ENCODE results near the gene CLIP4.
"Not testable (repeated sequence)": the region's sequence is repeated elsewhere in the genome, so short reads cannot be mapped to it uniquely, and the experiment has no call there.

Gene CLIP4

GRCh38 chr2:29105375-29105774 lies 9.8 kb upstream of the CLIP4 start:
- 0 out of 2 replicates have a peak, but pooled peaks cover 5% of the 10 kb centered on the region for H3K9me3 ChIP-seq (ENCODE audit: control insufficient read depth, insufficient read depth, low read length)
- no peak overlapping the region for H3K4me3 ChIP-seq (ENCODE audit: low read depth, low read length)
- H3K27ac ChIP-seq (ENCODE audit: low read depth, low read length): no peak overlapping the region
- H3K9ac ChIP-seq (ENCODE audit: low read depth, low read length): no peak overlapping the region
- no peaks in the 10 kb centered on the region for H3K27me3 ChIP-seq (ENCODE audit: control insufficient read depth, insufficient read depth, low read length)
- no peaks in the 10 kb centered on the region for H3K36me3 ChIP-seq (ENCODE audit: control insufficient read depth, insufficient read depth, low read length)
- no peaks in the 10 kb centered on the region for H3K4me1 ChIP-seq (ENCODE audit: control insufficient read depth, insufficient read depth, low read length)

GRCh38 chr2:29106256-29106655 lies 9.0 kb upstream of the CLIP4 start:
- Histone ChIP-seq H3K9ac (ENCODE audit: low read depth, low read length) (no peak overlapping the region), H3K9me3 (ENCODE audit: control insufficient read depth, insufficient read depth, low read length) (no peaks in the 10 kb centered on the region), H3K36me3 (ENCODE audit: control insufficient read depth, insufficient read depth, low read length) (no peaks in the 10 kb centered on the region), H3K27ac (ENCODE audit: low read depth, low read length) (no peak overlapping the region), H3K27me3 (ENCODE audit: control insufficient read depth, insufficient read depth, low read length) (no peaks in the 10 kb centered on the region), H3K4me3 (ENCODE audit: low read depth, low read length) (no peak overlapping the region), H3K4me1 (ENCODE audit: control insufficient read depth, insufficient read depth, low read length) (no peaks in the 10 kb centered on the region)

- Histone ChIP-seq H3K9me3 (ENCODE audit: control insufficient read depth, insufficient read depth, low read length) (no peaks in the 10 kb centered on the region), H3K27ac (ENCODE audit: low read depth, low read length) (no peak overlapping the region), H3K36me3 (ENCODE audit: control insufficient read depth, insufficient read depth, low read length) (no peaks in the 10 kb centered on the region), H3K4me1 (ENCODE audit: control insufficient read depth, insufficient read depth, low read length) (no peaks in the 10 kb centered on the region), H3K27me3 (ENCODE audit: control insufficient read depth, insufficient read depth, low read length) (no peaks in the 10 kb centered on the region), H3K4me3 (ENCODE audit: low read depth, low read length) (no peak overlapping the region), H3K9ac (ENCODE audit: low read depth, low read length) (no peak overlapping the region)
These were observed 8.2 kb upstream of the CLIP4 start for GRCh38 chr2:29106980-29107388.

- not testable (repeated sequence) for H3K4me1 ChIP-seq (ENCODE audit: control insufficient read depth, insufficient read depth, low read length); H3K27me3 ChIP-seq (ENCODE audit: control insufficient read depth, insufficient read depth, low read length); H3K9me3 ChIP-seq (ENCODE audit: control insufficient read depth, insufficient read depth, low read length); H3K4me3 ChIP-seq (ENCODE audit: low read depth, low read length); H3K27ac ChIP-seq (ENCODE audit: low read depth, low read length); H3K9ac ChIP-seq (ENCODE audit: low read depth, low read length); H3K36me3 ChIP-seq (ENCODE audit: control insufficient read depth, insufficient read depth, low read length)
These were observed 7.7 kb upstream of the CLIP4 start for GRCh38 chr2:29107547-29107946.

- H3K27ac ChIP-seq (ENCODE audit: low read depth, low read length): no peak overlapping the region
These were observed 7.0 kb upstream of the CLIP4 start for GRCh38 chr2:29108225-29108624.

GRCh38 chr2:29109246-29109645 lies 6.0 kb upstream of the CLIP4 start:
- Histone ChIP-seq H3K36me3 (ENCODE audit: control insufficient read depth, insufficient read depth, low read length) (no peaks in the 10 kb centered on the region), H3K9ac (ENCODE audit: low read depth, low read length) (no peak overlapping the region), H3K4me1 (ENCODE audit: control insufficient read depth, insufficient read depth, low read length) (no peaks in the 10 kb centered on the region), H3K27ac (ENCODE audit: low read depth, low read length) (no peak overlapping the region), H3K27me3 (ENCODE audit: control insufficient read depth, insufficient read depth, low read length) (peaks cover 20% of the 10 kb centered on the region), H3K4me3 (ENCODE audit: low read depth, low read length) (no peak overlapping the region), H3K9me3 (ENCODE audit: control insufficient read depth, insufficient read depth, low read length) (no peaks in the 10 kb centered on the region)

More at GRCh38 chr2:29108225-29108624, 7.0 kb upstream of the CLIP4 start:
- peaks cover 10% of the 10 kb centered on the region for H3K27me3 ChIP-seq (ENCODE audit: control insufficient read depth, insufficient read depth, low read length)
- no peaks in the 10 kb centered on the region for H3K9me3 ChIP-seq (ENCODE audit: control insufficient read depth, insufficient read depth, low read length)
- no peak overlapping the region for H3K9ac ChIP-seq (ENCODE audit: low read depth, low read length)
- H3K4me3 ChIP-seq (ENCODE audit: low read depth, low read length): no peak overlapping the region
- no peaks in the 10 kb centered on the region for H3K36me3 ChIP-seq (ENCODE audit: control insufficient read depth, insufficient read depth, low read length)
- no peaks in the 10 kb centered on the region for H3K4me1 ChIP-seq (ENCODE audit: control insufficient read depth, insufficient read depth, low read length)

- Histone ChIP-seq H3K4me3 (ENCODE audit: low read depth, low read length) (no peak overlapping the region), H3K9ac (ENCODE audit: low read depth, low read length) (no peak overlapping the region), H3K4me1 (ENCODE audit: control insufficient read depth, insufficient read depth, low read length) (no peaks in the 10 kb centered on the region), H3K27ac (ENCODE audit: low read depth, low read length) (no peak overlapping the region), H3K27me3 (ENCODE audit: control insufficient read depth, insufficient read depth, low read length) (peaks cover 37% of the 10 kb centered on the region), H3K9me3 (ENCODE audit: control insufficient read depth, insufficient read depth, low read length) (no peaks in the 10 kb centered on the region), H3K36me3 (ENCODE audit: control insufficient read depth, insufficient read depth, low read length) (no peaks in the 10 kb centered on the region)
These were observed 4.2 kb upstream of the CLIP4 start for GRCh38 chr2:29110916-29111535.

GRCh38 chr2:29112379-29112778 lies 2.8 kb upstream of the CLIP4 start:
- Histone ChIP-seq H3K4me1 (ENCODE audit: control insufficient read depth, insufficient read depth, low read length) (no peaks in the 10 kb centered on the region), H3K27ac (ENCODE audit: low read depth, low read length) (no peak overlapping the region), H3K36me3 (ENCODE audit: control insufficient read depth, insufficient read depth, low read length) (no peaks in the 10 kb centered on the region), H3K4me3 (ENCODE audit: low read depth, low read length) (no peak overlapping the region), H3K9me3 (ENCODE audit: control insufficient read depth, insufficient read depth, low read length) (no peaks in the 10 kb centered on the region), H3K27me3 (ENCODE audit: control insufficient read depth, insufficient read depth, low read length) (peaks cover 50% of the 10 kb centered on the region), H3K9ac (ENCODE audit: low read depth, low read length) (no peak overlapping the region)

GRCh38 chr2:29113027-29113686 lies 2.1 kb upstream of the CLIP4 start:
- H3K9ac ChIP-seq (ENCODE audit: low read depth, low read length): no peak overlapping the region

GRCh38 chr2:29113891-29114321 lies 1.3 kb upstream of the CLIP4 start:
- no peaks in the 10 kb centered on the region for H3K4me1 ChIP-seq (ENCODE audit: control insufficient read depth, insufficient read depth, low read length)
- H3K27me3 ChIP-seq (ENCODE audit: control insufficient read depth, insufficient read depth, low read length): peaks cover 55% of the 10 kb centered on the region
- H3K9ac ChIP-seq (ENCODE audit: low read depth, low read length): no peak overlapping the region
- H3K9me3 ChIP-seq (ENCODE audit: control insufficient read depth, insufficient read depth, low read length): no peaks in the 10 kb centered on the region
- H3K4me3 ChIP-seq (ENCODE audit: low read depth, low read length): no peak overlapping the region
- H3K36me3 ChIP-seq (ENCODE audit: control insufficient read depth, insufficient read depth, low read length): no peaks in the 10 kb centered on the region
- H3K27ac ChIP-seq (ENCODE audit: low read depth, low read length): no peak overlapping the region

More at GRCh38 chr2:29113027-29113686, 2.1 kb upstream of the CLIP4 start:
- no peaks in the 10 kb centered on the region for H3K4me1 ChIP-seq (ENCODE audit: control insufficient read depth, insufficient read depth, low read length)
- H3K9me3 ChIP-seq (ENCODE audit: control insufficient read depth, insufficient read depth, low read length): no peaks in the 10 kb centered on the region
- H3K27ac ChIP-seq (ENCODE audit: low read depth, low read length): no peak overlapping the region
- no peaks in the 10 kb centered on the region for H3K36me3 ChIP-seq (ENCODE audit: control insufficient read depth, insufficient read depth, low read length)
- H3K4me3 ChIP-seq (ENCODE audit: low read depth, low read length): no peak overlapping the region
- peaks cover 55% of the 10 kb centered on the region for H3K27me3 ChIP-seq (ENCODE audit: control insufficient read depth, insufficient read depth, low read length)

GRCh38 chr2:29114586-29114945 lies 649 bp upstream of the CLIP4 start:
- H3K36me3 ChIP-seq (ENCODE audit: control insufficient read depth, insufficient read depth, low read length): no peaks in the 10 kb centered on the region
- no peaks in the 10 kb centered on the region for H3K4me1 ChIP-seq (ENCODE audit: control insufficient read depth, insufficient read depth, low read length)
- peaks cover 55% of the 10 kb centered on the region for H3K27me3 ChIP-seq (ENCODE audit: control insufficient read depth, insufficient read depth, low read length)
- H3K27ac ChIP-seq (ENCODE audit: low read depth, low read length): no peak overlapping the region
- peak overlapping the region; percentile 58; the same call in 1 of the 2 replicates for H3K4me3 ChIP-seq (ENCODE audit: low read depth, low read length)
- no peak overlapping the region for H3K9ac ChIP-seq (ENCODE audit: low read depth, low read length)
- no peaks in the 10 kb centered on the region for H3K9me3 ChIP-seq (ENCODE audit: control insufficient read depth, insufficient read depth, low read length)

All from HUES48 (cell line).